PFSK-1 (cell line): ENCODE measurements around the gene IZUMO1.

Source experiments
- FOXP2 ChIP-seq: optimal IDR thresholded peaks from 2 replicates; pipeline ENCODE3; 2011; ENCODE audit warnings: borderline replicate concordance, control low read depth, inconsistent platforms; ENCODE audit not compliant: insufficient read depth; ENCODE audit errors: extremely low read length, extremely low read depth
- POLR2AphosphoS5 ChIP-seq: IDR thresholded peaks from 2 replicates; pipeline ENCODE4 v1.6.1; 2012; ENCODE audit warnings: low read depth, mild to moderate bottlenecking, control low read depth, low read length, moderate library complexity
- REST ChIP-seq, 2 experiments: IDR thresholded peaks; 2 replicates each; pipeline versions ENCODE4 v1.6.1 to v1.8.0; 2011 to 2012; ENCODE audit warnings: low read depth in 2 of 2, low read length in 2 of 2, control low read depth in 1 of 2, inconsistent platforms in 1 of 2, mild to moderate bottlenecking in 1 of 2, moderate library complexity in 1 of 2; ENCODE audit not compliant: insufficient read depth in 1 of 2
- SIN3A ChIP-seq: IDR thresholded peaks from 2 replicates; pipeline ENCODE4 v1.6.1; 2012; ENCODE audit warnings: mild to moderate bottlenecking, low read length, moderate library complexity, borderline replicate concordance; ENCODE audit not compliant: insufficient read depth
- TAF1 ChIP-seq: IDR thresholded peaks from 2 replicates; pipeline ENCODE4 v1.6.1; 2012; ENCODE audit warnings: low read length, control low read depth, borderline replicate concordance; ENCODE audit not compliant: insufficient read depth

The IZUMO1 gene

DNA sequence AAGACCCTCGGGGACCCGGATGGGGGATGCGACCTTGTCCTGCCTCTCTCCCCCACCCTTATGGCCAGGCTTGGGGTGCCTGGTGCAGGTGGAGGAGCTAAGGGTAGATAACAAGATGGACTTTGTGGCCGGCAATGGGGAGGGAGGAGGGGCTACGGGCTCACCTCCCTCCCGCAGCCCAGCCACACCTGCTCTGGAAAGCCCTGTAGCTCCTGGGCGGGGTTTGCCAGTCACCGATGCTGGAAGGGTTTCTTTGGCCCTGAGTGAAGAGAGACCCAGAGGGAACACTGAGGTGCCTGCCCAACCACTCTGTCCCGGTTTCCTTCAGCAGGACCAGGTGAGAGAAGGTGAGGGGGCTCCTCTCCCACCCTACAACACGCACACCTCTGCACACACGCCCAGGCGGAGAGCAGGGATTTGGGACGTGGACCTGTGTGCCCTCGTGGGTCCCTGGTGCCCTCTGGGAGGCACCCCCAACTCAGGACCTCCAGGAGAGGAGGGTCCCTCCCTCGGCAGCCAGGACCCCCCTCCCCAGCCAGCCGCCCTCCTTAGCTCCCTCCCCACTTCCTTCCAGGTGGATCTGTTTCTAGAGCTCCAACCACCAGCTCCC, 50.9 kb downstream of the IZUMO1 start, which contains the start of gene FUT2:
Gene FUT2, plus strand, starts transcription at position 229 of the 610 bp plus-strand sequence. CDS start 6,986 bp downstream, outside the sequence.
- TF ChIP-seq SIN3A (no peak), TAF1 (no peak), FOXP2 (no peak), REST (IDR thresholded peaks at IDR 0.05; ENCODE audit: insufficient read depth in 1 of 2, low read depth in 2 of 2, low read length in 2 of 2) (no peak), POLR2AphosphoS5 (no peak)
